HepG2 (cell line): Measurements from ENCODE around the gene STX5. TPM values are rescaled to one million over a fixed set of nuclear protein-coding genes. Genes with fewer than 3 reads are reported as not detected.
A peak's percentile ranks its signal among the peaks of the same experiment; 100 is the strongest.

Source experiments
- HMG20A ChIP-seq: IDR thresholded peaks from 2 replicates; pipeline ENCODE4 v1.6.1; 2016; ENCODE audit warnings: borderline replicate concordance
- HNRNPH1 ChIP-seq: fragments of 200-400 bp; formaldehyde crosslinking; optimal IDR thresholded peaks from 2 replicates; pipeline ENCODE3; 2017; ENCODE audit warnings: mild to moderate bottlenecking, low read depth, low read length
- JUND ChIP-seq: sonication (generic); formaldehyde crosslinking; IDR thresholded peaks from 2 replicates; pipeline ENCODE4 v1.8.0; 2022; ENCODE audit warnings: mild to moderate bottlenecking, missing genetic modification reagents
- MAF1 ChIP-seq: sonication (generic); formaldehyde crosslinking; IDR thresholded peaks from 2 replicates; pipeline ENCODE4 v1.5.0; 2020; ENCODE audit warnings: missing genetic modification reagents, borderline replicate concordance
- MYC ChIP-seq: sonication (generic); formaldehyde crosslinking; IDR thresholded peaks from 2 replicates; pipeline ENCODE4 v1.9.0; 2021; ENCODE audit warnings: missing genetic modification reagents, borderline replicate concordance
- NFATC3 ChIP-seq: sonication (generic); formaldehyde crosslinking; IDR thresholded peaks from 2 replicates; pipeline ENCODE4 v1.5.1; 2020; ENCODE audit warnings: mild to moderate bottlenecking, missing genetic modification reagents
- NFKB2 ChIP-seq: sonication (generic); formaldehyde crosslinking; IDR thresholded peaks from 2 replicates; pipeline ENCODE4 v1.4.0; 2020; ENCODE audit warnings: missing genetic modification reagents, borderline replicate concordance
- PRPF4 ChIP-seq: fragments of 200-400 bp; formaldehyde crosslinking; IDR thresholded peaks from 2 replicates; pipeline ENCODE4 v1.6.1; 2016; ENCODE audit warnings: low read length, low read depth; ENCODE audit not compliant: poor library complexity, severe bottlenecking
- SATB2 ChIP-seq: sonication (generic); formaldehyde crosslinking; IDR thresholded peaks from 2 replicates; pipeline ENCODE4 v1.5.0; 2020; ENCODE audit warnings: missing genetic modification reagents
- SCMH1 ChIP-seq: sonication (generic); formaldehyde crosslinking; IDR thresholded peaks from 2 replicates; pipeline ENCODE4 v1.9.0; 2021; ENCODE audit warnings: missing genetic modification reagents, mild to moderate bottlenecking, borderline replicate concordance
- TCF7L2 ChIP-seq: IDR thresholded peaks from 2 replicates; pipeline ENCODE4 v1.6.1; 2011; ENCODE audit warnings: mild to moderate bottlenecking, low read depth, low read length, moderate library complexity
- TMF1 ChIP-seq: sonication (generic); formaldehyde crosslinking; IDR thresholded peaks from 2 replicates; pipeline ENCODE4 v1.8.1; 2022; ENCODE audit warnings: low read depth, missing genetic modification reagents
- TRIM24 ChIP-seq: sonication (generic); formaldehyde crosslinking; IDR thresholded peaks from 2 replicates; pipeline ENCODE4 v1.8.0; 2022; ENCODE audit warnings: mild to moderate bottlenecking, missing genetic modification reagents
- TSC22D2 ChIP-seq: sonication (generic); formaldehyde crosslinking; IDR thresholded peaks from 2 replicates; pipeline ENCODE4 v1.5.1; 2020; ENCODE audit warnings: missing genetic modification reagents, mild to moderate bottlenecking, borderline replicate concordance
- ZNF256 ChIP-seq: sonication (generic); formaldehyde crosslinking; conservative IDR thresholded peaks from 2 replicates; pipeline ENCODE4 v1.4.0; 2020; ENCODE audit warnings: missing genetic modification reagents
- ZNF530 ChIP-seq: sonication (generic); formaldehyde crosslinking; IDR thresholded peaks from 2 replicates; pipeline ENCODE4 v1.5.0; 2020; ENCODE audit warnings: low read depth, mild to moderate bottlenecking, missing genetic modification reagents
- ZNF546 ChIP-seq: sonication (generic); formaldehyde crosslinking; conservative IDR thresholded peaks from 2 replicates; pipeline ENCODE4 v1.8.1; 2023; ENCODE audit warnings: mild to moderate bottlenecking, missing genetic modification reagents
- ZNF558 ChIP-seq: sonication (generic); formaldehyde crosslinking; IDR thresholded peaks from 2 replicates; pipeline ENCODE4 v1.9.0; 2022; ENCODE audit warnings: mild to moderate bottlenecking, missing genetic modification reagents, borderline replicate concordance
- ZNF672 ChIP-seq: sonication (generic); formaldehyde crosslinking; IDR thresholded peaks from 2 replicates; pipeline ENCODE4 v1.8.1; 2022; ENCODE audit warnings: missing genetic modification reagents
- polyA plus RNA-seq, 8 experiments: library from polyadenylated mRNA; depleted of rRNA in 3 of 8; stranded (reverse) in 7 of 8; unstranded in 1 of 8; fragments of >200 nt; fragmentation: Illumina TruSeq in 4 of 8; extraction: Trizol in 4 of 8; gene quantifications; 2 replicates each; pipeline versions ENCODE4 v1.2.1 to v1.2.3, GENCODE V29; 2011 to 2016; ENCODE audit warnings: low read depth in 4 of 8, missing spikeins in 1 of 8, mixed read lengths in 1 of 8; ENCODE audit not compliant: insufficient read depth in 1 of 8
- total RNA-seq, 5 experiments: library from RNA; depleted of rRNA; stranded (reverse); fragments of >200 nt; fragmentation: Illumina TruSeq; extraction: Trizol; gene quantifications; 2 replicates each; pipeline ENCODE4 v1.2.3, GENCODE V29; 2016; ENCODE audit warnings: low read depth in 1 of 5
- TF ChIP-seq, protein P1 (sequence below), 2 experiments: sonication (generic) in 1 of 2; formaldehyde crosslinking in 1 of 2; IDR thresholded peaks; 2 replicates each; pipeline versions ENCODE4 v1.4.0 to v1.6.1; 2016 to 2020; ENCODE audit warnings: borderline replicate concordance in 1 of 2, low read depth in 1 of 2, mild to moderate bottlenecking in 1 of 2, missing genetic modification reagents in 1 of 2
- TF ChIP-seq, protein P2 (sequence below): sonication (generic); formaldehyde crosslinking; IDR thresholded peaks from 2 replicates; pipeline ENCODE4 v1.9.0; 2022; ENCODE audit warnings: low read depth, missing genetic modification reagents
- TF ChIP-seq, protein P3 (sequence below): sonication (generic); formaldehyde crosslinking; IDR thresholded peaks from 2 replicates; pipeline ENCODE4 v1.8.0; 2022; ENCODE audit warnings: missing genetic modification reagents, mild to moderate bottlenecking, inconsistent platforms, borderline replicate concordance

STX5 gene
- total and polyA plus RNA-seq, 2 of the 13 experiments (the other 11 are each of a cell fraction or from before 2014, with no cell fraction given) = 26.9 to 30.0 TPM

- TF ChIP-seq, protein P1, sequence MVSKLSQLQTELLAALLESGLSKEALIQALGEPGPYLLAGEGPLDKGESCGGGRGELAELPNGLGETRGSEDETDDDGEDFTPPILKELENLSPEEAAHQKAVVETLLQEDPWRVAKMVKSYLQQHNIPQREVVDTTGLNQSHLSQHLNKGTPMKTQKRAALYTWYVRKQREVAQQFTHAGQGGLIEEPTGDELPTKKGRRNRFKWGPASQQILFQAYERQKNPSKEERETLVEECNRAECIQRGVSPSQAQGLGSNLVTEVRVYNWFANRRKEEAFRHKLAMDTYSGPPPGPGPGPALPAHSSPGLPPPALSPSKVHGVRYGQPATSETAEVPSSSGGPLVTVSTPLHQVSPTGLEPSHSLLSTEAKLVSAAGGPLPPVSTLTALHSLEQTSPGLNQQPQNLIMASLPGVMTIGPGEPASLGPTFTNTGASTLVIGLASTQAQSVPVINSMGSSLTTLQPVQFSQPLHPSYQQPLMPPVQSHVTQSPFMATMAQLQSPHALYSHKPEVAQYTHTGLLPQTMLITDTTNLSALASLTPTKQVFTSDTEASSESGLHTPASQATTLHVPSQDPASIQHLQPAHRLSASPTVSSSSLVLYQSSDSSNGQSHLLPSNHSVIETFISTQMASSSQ (IDR thresholded peaks at IDR 0.05; ENCODE audit: low read depth) = no peak
- TF ChIP-seq, protein P1 (CRISPR knock-in tag; IDR thresholded peaks at IDR 0.05; ENCODE audit: borderline replicate concordance) = peak; percentile 68
- TF ChIP-seq HNRNPH1 (no peak), SATB2 (no peak), JUND (CRISPR knock-in tag) (peak; percentile 53; the same call in 1 of the 2 replicates), SCMH1 (no peak), ZNF530 (CRISPR knock-in tag) (no peak), MYC (CRISPR knock-in tag) (peak; percentile 99), ZNF256 (0 out of 2 replicates have a peak, but pooled peaks have one; percentile 23), TSC22D2 (CRISPR knock-in tag) (no peak), TMF1 (CRISPR knock-in tag) (no peak), ZNF546 (CRISPR knock-in tag) (no peak), NFKB2 (peak; percentile 81; the same call in 1 of the 2 replicates), TRIM24 (CRISPR knock-in tag) (no peak), ZNF558 (CRISPR knock-in tag) (no peak), NFATC3 (CRISPR knock-in tag) (no peak), ZNF672 (0 out of 2 replicates have a peak, but pooled peaks have one; percentile 49), TCF7L2 (no peak), PRPF4 (no peak), MAF1 (no peak), HMG20A (no peak)
- TF ChIP-seq, protein P2, sequence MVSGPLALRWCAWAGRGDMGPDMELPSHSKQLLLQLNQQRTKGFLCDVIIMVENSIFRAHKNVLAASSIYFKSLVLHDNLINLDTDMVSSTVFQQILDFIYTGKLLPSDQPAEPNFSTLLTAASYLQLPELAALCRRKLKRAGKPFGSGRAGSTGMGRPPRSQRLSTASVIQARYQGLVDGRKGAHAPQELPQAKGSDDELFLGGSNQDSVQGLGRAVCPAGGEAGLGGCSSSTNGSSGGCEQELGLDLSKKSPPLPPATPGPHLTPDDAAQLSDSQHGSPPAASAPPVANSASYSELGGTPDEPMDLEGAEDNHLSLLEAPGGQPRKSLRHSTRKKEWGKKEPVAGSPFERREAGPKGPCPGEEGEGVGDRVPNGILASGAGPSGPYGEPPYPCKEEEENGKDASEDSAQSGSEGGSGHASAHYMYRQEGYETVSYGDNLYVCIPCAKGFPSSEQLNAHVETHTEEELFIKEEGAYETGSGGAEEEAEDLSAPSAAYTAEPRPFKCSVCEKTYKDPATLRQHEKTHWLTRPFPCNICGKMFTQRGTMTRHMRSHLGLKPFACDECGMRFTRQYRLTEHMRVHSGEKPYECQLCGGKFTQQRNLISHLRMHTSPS = no peak
- TF ChIP-seq, protein P3, sequence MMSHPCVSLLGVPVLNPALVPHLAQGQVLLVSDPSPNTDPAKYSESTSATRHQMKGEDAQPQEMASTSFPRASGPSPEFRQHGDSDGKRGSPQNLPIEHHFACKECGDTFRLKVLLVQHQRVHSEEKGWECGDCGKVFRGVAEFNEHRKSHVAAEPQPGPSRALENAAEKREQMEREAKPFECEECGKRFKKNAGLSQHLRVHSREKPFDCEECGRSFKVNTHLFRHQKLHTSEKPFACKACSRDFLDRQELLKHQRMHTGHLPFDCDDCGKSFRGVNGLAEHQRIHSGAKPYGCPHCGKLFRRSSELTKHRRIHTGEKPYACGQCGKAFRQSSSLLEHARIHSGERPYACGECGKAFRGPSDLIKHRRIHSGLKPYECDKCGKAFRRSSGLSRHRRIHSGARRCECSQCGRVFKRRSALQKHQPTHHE (CRISPR knock-in tag) = no peak
These were observed 7.4 kb upstream of the STX5 start, which contains the start of gene WDR74 (continued) for GRCh38 chr11:62839050-62839945.
